Trophoblast cell (in vitro differentiated cells and primary cell): ENCODE measurements around the gene RASL11A.

Experiments used
- DNase-seq, 2 donors: peaks; one replicate each; pipeline ENCODE4 v3.0.0-alpha.2; 2016
- H2AFZ ChIP-seq: 2 replicates; pipeline ENCODE4 v1.6.1; 2013; ENCODE audit warnings: low read length, moderate library complexity, mild to moderate bottlenecking; ENCODE audit not compliant: insufficient read depth, poor library complexity
- H2AK5ac ChIP-seq: 2 replicates; pipeline ENCODE4 v1.6.1; 2013; ENCODE audit warnings: mild to moderate bottlenecking, low read length
- H2BK120ac ChIP-seq: 2 replicates; pipeline ENCODE4 v1.6.1; 2013; ENCODE audit warnings: low read length, mild to moderate bottlenecking, moderate library complexity; ENCODE audit not compliant: insufficient read depth, poor library complexity
- H2BK12ac ChIP-seq: 2 replicates; pipeline ENCODE4 v1.6.1; 2013; ENCODE audit warnings: mild to moderate bottlenecking, low read length, moderate library complexity
- H2BK5ac ChIP-seq: 2 replicates; pipeline ENCODE4 v1.6.1; 2013; ENCODE audit warnings: low read length, low read depth, moderate library complexity, mild to moderate bottlenecking; ENCODE audit not compliant: poor library complexity
- H3K14ac ChIP-seq: 2 replicates; pipeline ENCODE4 v1.6.1; 2013; ENCODE audit warnings: mild to moderate bottlenecking, low read length
- H3K18ac ChIP-seq: 2 replicates; pipeline ENCODE4 v1.6.1; 2013; ENCODE audit warnings: mild to moderate bottlenecking, low read length
- H3K23ac ChIP-seq: 2 replicates; pipeline ENCODE4 v1.6.1; 2013; ENCODE audit warnings: low read length
- H3K27ac ChIP-seq: 2 replicates; pipeline ENCODE4 v1.5.1; 2013; ENCODE audit warnings: low read depth, mild to moderate bottlenecking, inconsistent platforms, low read length, moderate library complexity
- H3K27me3 ChIP-seq: 2 replicates; pipeline ENCODE4 v1.6.1; 2013; ENCODE audit warnings: inconsistent platforms, mild to moderate bottlenecking, low read length, moderate library complexity; ENCODE audit not compliant: insufficient read depth
- H3K36me3 ChIP-seq, 2 experiments: 1 replicate in 1 of 2; 2 replicates in 1 of 2; pipeline ENCODE4 v1.6.1; 2013; ENCODE audit warnings: low read length in 2 of 2, mild to moderate bottlenecking in 2 of 2, moderate library complexity in 1 of 2; ENCODE audit not compliant: insufficient read depth in 2 of 2, control insufficient read depth in 1 of 2
- H3K4ac ChIP-seq: 2 replicates; pipeline ENCODE4 v1.6.1; 2013; ENCODE audit warnings: low read depth, mild to moderate bottlenecking, low read length, moderate library complexity
- H3K4me1 ChIP-seq, 2 experiments: 1 replicate in 1 of 2; 2 replicates in 1 of 2; pipeline ENCODE4 v1.6.1; 2013; ENCODE audit warnings: low read length in 2 of 2, mild to moderate bottlenecking in 2 of 2, moderate library complexity in 1 of 2; ENCODE audit not compliant: insufficient read depth in 2 of 2, control insufficient read depth in 1 of 2
- H3K4me2 ChIP-seq: 2 replicates; pipeline ENCODE4 v1.6.1; 2013; ENCODE audit warnings: inconsistent platforms, mild to moderate bottlenecking, low read length, moderate library complexity
- H3K4me3 ChIP-seq: 2 replicates; pipeline ENCODE4 v1.5.1; 2013; ENCODE audit warnings: mild to moderate bottlenecking, low read depth, low read length, inconsistent platforms
- H3K79me1 ChIP-seq: one replicate; pipeline ENCODE4 v1.6.1; 2013; ENCODE audit warnings: low read length
- H3K79me2 ChIP-seq: 2 replicates; pipeline ENCODE4 v1.6.1; 2013; ENCODE audit warnings: low read length, mild to moderate bottlenecking; ENCODE audit not compliant: control insufficient read depth, insufficient read depth, poor library complexity
- H3K9ac ChIP-seq: 2 replicates; pipeline ENCODE4 v1.6.1; 2013; ENCODE audit warnings: mild to moderate bottlenecking, low read length
- H3K9me3 ChIP-seq: 2 replicates; pipeline ENCODE4 v1.6.1; 2013; ENCODE audit warnings: low read depth, mild to moderate bottlenecking, control low read depth, inconsistent platforms, low read length; ENCODE audit not compliant: insufficient read depth
- H4K12ac ChIP-seq: 2 replicates; pipeline ENCODE4 v1.6.1; 2013; ENCODE audit warnings: low read depth, mild to moderate bottlenecking, low read length, moderate library complexity
- H4K8ac ChIP-seq: 2 replicates; pipeline ENCODE4 v1.6.1; 2013; ENCODE audit warnings: low read depth, mild to moderate bottlenecking, low read length, moderate library complexity
- H4K91ac ChIP-seq: one replicate; pipeline ENCODE4 v1.6.1; 2013; ENCODE audit warnings: low read depth, mild to moderate bottlenecking, low read length, moderate library complexity
- WGBS: extraction: QIAGEN DNeasy Blood & Tissue Kit; methylation state at CpG from one replicate; pipeline ENCODE4 v1.1.7; 2013; ENCODE audit warnings: missing lambda C conversion rate; ENCODE audit not compliant: insufficient read length, insufficient coverage; ENCODE audit errors: extremely low coverage; 5-methylcytosine and 5-hydroxymethylcytosine counted together

The RASL11A gene

DNA sequence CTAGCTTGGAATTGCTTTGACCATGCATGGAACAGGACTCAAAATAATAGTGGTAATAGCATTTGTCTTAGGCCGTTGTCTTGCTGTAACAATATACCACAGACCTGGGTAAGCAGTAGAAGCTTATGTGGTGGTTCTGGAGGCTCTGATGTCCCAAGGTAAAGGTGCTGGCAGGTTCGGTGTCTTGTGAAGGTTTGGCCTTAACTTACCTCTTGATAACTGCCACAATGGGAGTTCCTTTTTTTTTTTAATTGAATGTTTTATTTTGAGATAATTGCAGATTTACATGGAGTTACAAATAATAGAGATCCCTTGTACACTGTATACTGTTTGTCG, 13.4 kb upstream of the RASL11A start:
- H3K36me3 ChIP-seq: peaks cover 17 to 28% of the 10 kb centered on the region in 2 experiments
- no peak overlapping the region for H4K12ac ChIP-seq
- no peaks in the 10 kb centered on the region for H3K9me3 ChIP-seq
- no peak overlapping the region for H2BK5ac ChIP-seq
- H2AK5ac ChIP-seq: no peak overlapping the region
- no peak overlapping the region for H3K4me2 ChIP-seq
- no peak overlapping the region for H2BK12ac ChIP-seq
- H2BK120ac ChIP-seq: no peak overlapping the region
- no peaks in the 10 kb centered on the region for H3K79me1 ChIP-seq
- H2AFZ ChIP-seq: no peak overlapping the region
- peaks cover 0 to 2% of the 10 kb centered on the region in 2 experiments for H3K4me1 ChIP-seq
- no peak overlapping the region for H4K91ac ChIP-seq
- no peak overlapping the region for H3K23ac ChIP-seq
- no peak overlapping the region for H3K14ac ChIP-seq
- H3K4ac ChIP-seq: no peak overlapping the region
- H4K8ac ChIP-seq: no peak overlapping the region
- H3K18ac ChIP-seq: no peak overlapping the region
- no peak for DNase-seq
- H3K9ac ChIP-seq: no peak overlapping the region
- peaks cover 2% of the 10 kb centered on the region for H3K79me2 ChIP-seq
- no CpG with 5 or more reads among the region's 3 CpGs for WGBS
- no peaks in the 10 kb centered on the region for H3K27me3 ChIP-seq
- no peak overlapping the region for H3K4me3 ChIP-seq
- H3K27ac ChIP-seq: no peak overlapping the region

DNA sequence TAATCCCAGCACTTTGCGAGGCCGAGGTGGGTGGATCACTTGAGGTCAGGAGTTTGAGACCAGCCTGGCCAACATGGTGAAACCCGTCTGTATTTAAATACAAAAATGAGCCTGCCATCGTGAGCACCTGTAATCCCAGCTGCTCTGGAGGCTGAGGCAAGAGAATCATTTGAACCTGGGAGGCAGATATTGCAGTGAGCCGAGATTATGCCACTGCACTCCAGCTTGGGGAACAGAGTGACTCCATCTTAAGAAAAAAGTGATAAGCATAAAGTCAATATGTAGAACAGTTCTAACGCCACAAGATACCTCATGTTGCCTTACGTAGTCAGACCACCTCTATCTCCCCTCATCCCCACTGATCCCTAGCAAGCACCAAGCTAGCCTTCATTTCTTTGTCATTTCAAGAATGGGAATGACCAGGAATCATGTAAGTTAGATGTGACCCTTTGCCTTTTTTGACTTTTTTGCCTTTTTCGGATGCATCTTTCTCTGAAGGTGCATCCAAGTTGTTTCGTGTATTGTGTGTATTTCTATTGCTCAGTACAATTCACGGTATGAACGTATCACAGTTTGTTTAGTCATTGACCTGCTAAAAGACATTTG, 12.9 kb upstream of the RASL11A start:
- no peak overlapping the region for H2AFZ ChIP-seq
- no peak overlapping the region for H3K18ac ChIP-seq
- H3K79me1 ChIP-seq: no peaks in the 10 kb centered on the region
- no peaks in the 10 kb centered on the region for H3K9me3 ChIP-seq
- no peak overlapping the region for H3K14ac ChIP-seq
- no peak overlapping the region for H3K4me2 ChIP-seq
- H3K9ac ChIP-seq: no peak overlapping the region
- H2BK5ac ChIP-seq: no peak overlapping the region
- H3K4ac ChIP-seq: no peak overlapping the region
- no peak overlapping the region for H2AK5ac ChIP-seq
- no peak overlapping the region for H4K8ac ChIP-seq
- H3K23ac ChIP-seq: no peak overlapping the region
- no peaks in the 10 kb centered on the region for H3K27me3 ChIP-seq
- H3K36me3 ChIP-seq: peaks cover 17 to 28% of the 10 kb centered on the region in 2 experiments
- H4K12ac ChIP-seq: no peak overlapping the region
- H4K91ac ChIP-seq: no peak overlapping the region
- no peak overlapping the region for H3K4me3 ChIP-seq
- H3K79me2 ChIP-seq: no peaks in the 10 kb centered on the region
- no CpG with 5 or more reads among the region's 11 CpGs for WGBS
- no peak overlapping the region for H2BK120ac ChIP-seq
- no peak for DNase-seq
- peaks cover 0 to 2% of the 10 kb centered on the region in 2 experiments for H3K4me1 ChIP-seq
- no peak overlapping the region for H3K27ac ChIP-seq
- no peak overlapping the region for H2BK12ac ChIP-seq

GRCh38 chr13:27258637-27259386, 11.8 kb upstream of the RASL11A start:
- Histone ChIP-seq H3K27me3 (no peaks in the 10 kb centered on the region), H4K8ac (no peak overlapping the region), H3K4me1 (peaks cover 0 to 2% of the 10 kb centered on the region in 2 experiments), H3K23ac (no peak overlapping the region), H2AFZ (no peak overlapping the region), H4K12ac (no peak overlapping the region), H3K9ac (no peak overlapping the region), H4K91ac (no peak overlapping the region), H2BK120ac (no peak overlapping the region), H2AK5ac (no peak overlapping the region), H3K27ac (no peak overlapping the region), H2BK12ac (no peak overlapping the region), H3K4me3 (no peak overlapping the region), H3K36me3 (peaks cover 17 to 28% of the 10 kb centered on the region in 2 experiments), H3K79me1 (no peaks in the 10 kb centered on the region), H3K79me2 (no peaks in the 10 kb centered on the region), H3K4me2 (no peak overlapping the region), H3K9me3 (no peaks in the 10 kb centered on the region), H3K14ac (no peak overlapping the region), H3K18ac (no peak overlapping the region), H2BK5ac (no peak overlapping the region), H3K4ac (no peak overlapping the region)
- WGBS: no CpG with 5 or more reads among the region's 5 CpGs
- DNase-seq: no peak

DNA sequence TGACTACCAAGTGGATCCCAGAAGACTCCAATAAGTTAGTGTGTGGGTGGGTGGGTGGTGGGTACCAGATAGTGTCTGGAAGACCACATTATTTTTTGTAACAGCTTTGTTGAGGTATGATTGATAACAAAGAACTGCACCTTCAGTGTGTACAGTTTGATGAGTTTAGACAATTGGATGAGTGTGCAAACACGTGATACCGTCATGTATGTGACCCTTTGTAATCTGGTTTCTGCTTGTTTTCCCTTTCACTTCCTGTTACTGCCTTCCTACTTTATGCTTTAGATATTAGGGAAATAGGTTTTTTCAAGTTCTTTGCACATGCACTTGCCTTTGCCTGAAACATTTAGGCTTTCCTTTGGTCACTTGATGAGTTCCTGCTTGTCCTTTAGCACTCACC, 10.8 kb upstream of the RASL11A start:
- no peaks in the 10 kb centered on the region for H3K27me3 ChIP-seq
- H3K18ac ChIP-seq: no peak overlapping the region
- no peak overlapping the region for H4K12ac ChIP-seq
- no peak overlapping the region for H3K4ac ChIP-seq
- H2AK5ac ChIP-seq: no peak overlapping the region
- H3K4me2 ChIP-seq: no peak overlapping the region
- no peak overlapping the region for H2BK120ac ChIP-seq
- no peak overlapping the region for H2AFZ ChIP-seq
- H3K4me1 ChIP-seq: peaks cover 0 to 2% of the 10 kb centered on the region in 2 experiments
- no peak overlapping the region for H3K4me3 ChIP-seq
- no peak overlapping the region for H2BK5ac ChIP-seq
- no peaks in the 10 kb centered on the region for H3K9me3 ChIP-seq
- DNase-seq: no peak
- H3K36me3 ChIP-seq: peaks cover 13 to 22% of the 10 kb centered on the region in 2 experiments
- no CpG with 5 or more reads among the region's 2 CpGs for WGBS
- no peak overlapping the region for H4K8ac ChIP-seq
- H2BK12ac ChIP-seq: no peak overlapping the region
- no peak overlapping the region for H4K91ac ChIP-seq
- no peak overlapping the region for H3K14ac ChIP-seq
- H3K79me2 ChIP-seq: no peaks in the 10 kb centered on the region
- H3K27ac ChIP-seq: no peak overlapping the region
- H3K9ac ChIP-seq: no peak overlapping the region
- no peak overlapping the region for H3K23ac ChIP-seq
- H3K79me1 ChIP-seq: no peaks in the 10 kb centered on the region
